HepG2 (cell line): Measurements from ENCODE around the gene SYNJ2. TPM values are rescaled to one million over a fixed set of nuclear protein-coding genes. Genes with fewer than 3 reads are reported as not detected.

Source experiments
- AHR ChIP-seq: IDR thresholded peaks from 2 replicates; pipeline ENCODE4 v1.6.1; 2018; ENCODE audit warnings: missing genetic modification reagents, missing compliant biosample characterization
- ARNTL ChIP-seq: sonication (generic); formaldehyde crosslinking; IDR thresholded peaks from 2 replicates; pipeline ENCODE4 v1.4.0; 2020; ENCODE audit warnings: mild to moderate bottlenecking, missing genetic modification reagents
- ASH2L ChIP-seq: fragments of 300-600, 200-600 bp; sonication (generic); IDR thresholded peaks from 2 replicates; pipeline ENCODE4 v1.7.0; 2017; ENCODE audit warnings: low read depth, mild to moderate bottlenecking, moderate library complexity, mixed read lengths, low read length; ENCODE audit not compliant: insufficient read length
- MAFK ChIP-seq, 2 experiments: IDR thresholded peaks in 1 of 2; conservative IDR thresholded peaks in 1 of 2; 2 replicates each; pipeline ENCODE4 v1.6.1; 2011; ENCODE audit warnings: improper control_type of control experiment in 2 of 2, low read length in 2 of 2
- SRF ChIP-seq: IDR thresholded peaks from 2 replicates; pipeline ENCODE4 v1.6.1; 2011; ENCODE audit warnings: mild to moderate bottlenecking, low read depth, low read length, moderate library complexity
- STAG1 ChIP-seq: sonication (generic); formaldehyde crosslinking; IDR thresholded peaks from 2 replicates; pipeline ENCODE4 v1.4.0; 2020; ENCODE audit warnings: missing genetic modification reagents
- ZEB1 ChIP-seq: IDR thresholded peaks from 2 replicates; pipeline ENCODE4 v1.6.1; 2012; ENCODE audit warnings: mild to moderate bottlenecking, low read depth, inconsistent platforms; ENCODE audit not compliant: insufficient replicate concordance
- ZNF207 ChIP-seq: fragments of 450-650 bp; IDR thresholded peaks from 2 replicates; pipeline ENCODE4 v1.6.1; 2016; ENCODE audit warnings: antibody characterized with exemption, borderline replicate concordance
- ZNF260 ChIP-seq: sonication (generic); formaldehyde crosslinking; IDR thresholded peaks from 2 replicates; pipeline ENCODE4 v1.4.0; 2020; ENCODE audit warnings: missing genetic modification reagents, low read depth, mild to moderate bottlenecking, borderline replicate concordance
- ZNF468 ChIP-seq: sonication (generic); formaldehyde crosslinking; IDR thresholded peaks from 2 replicates; pipeline ENCODE4 v1.8.0; 2022; ENCODE audit warnings: mild to moderate bottlenecking, moderate library complexity, missing genetic modification reagents
- ZNF580 ChIP-seq: IDR thresholded peaks from 2 replicates; pipeline ENCODE4 v1.6.1; 2016; ENCODE audit warnings: low read depth, borderline replicate concordance
- ZNF691 ChIP-seq: sonication (generic); formaldehyde crosslinking; IDR thresholded peaks from 2 replicates; pipeline ENCODE4 v1.4.0; 2020; ENCODE audit warnings: missing genetic modification reagents, low read depth, mild to moderate bottlenecking, borderline replicate concordance
- ZNF704 ChIP-seq: sonication (generic); formaldehyde crosslinking; IDR thresholded peaks from 2 replicates; pipeline ENCODE4 v1.8.1; 2023; ENCODE audit warnings: mild to moderate bottlenecking, inconsistent platforms, moderate library complexity, missing genetic modification reagents, borderline replicate concordance
- ZNF800 ChIP-seq: sonication (generic); formaldehyde crosslinking; IDR thresholded peaks from 2 replicates; pipeline ENCODE4 v1.4.0; 2020; ENCODE audit warnings: missing genetic modification reagents
- polyA plus RNA-seq, 8 experiments: library from polyadenylated mRNA; depleted of rRNA in 3 of 8; stranded (reverse) in 7 of 8; unstranded in 1 of 8; fragments of >200 nt; fragmentation: Illumina TruSeq in 4 of 8; extraction: Trizol in 4 of 8; gene quantifications; 2 replicates each; pipeline versions ENCODE4 v1.2.1 to v1.2.3, GENCODE V29; 2011 to 2016; ENCODE audit warnings: low read depth in 4 of 8, missing spikeins in 1 of 8, mixed read lengths in 1 of 8; ENCODE audit not compliant: insufficient read depth in 1 of 8
- total RNA-seq, 5 experiments: library from RNA; depleted of rRNA; stranded (reverse); fragments of >200 nt; fragmentation: Illumina TruSeq; extraction: Trizol; gene quantifications; 2 replicates each; pipeline ENCODE4 v1.2.3, GENCODE V29; 2016; ENCODE audit warnings: low read depth in 1 of 5
- TF ChIP-seq, protein P1 (sequence below): IDR thresholded peaks from 2 replicates; pipeline ENCODE4 v1.4.0; 2020; ENCODE audit warnings: mild to moderate bottlenecking, missing genetic modification reagents
- TF ChIP-seq, protein P2 (sequence below): sonication (generic); formaldehyde crosslinking; IDR thresholded peaks from 2 replicates; pipeline ENCODE4 v1.5.1; 2020; ENCODE audit warnings: missing genetic modification reagents, mild to moderate bottlenecking, borderline replicate concordance

The SYNJ2 gene
- total and polyA plus RNA-seq, 2 of the 13 experiments (the other 11 are each of a cell fraction or from before 2014, with no cell fraction given) = 39.1 to 57.6 TPM

DNA sequence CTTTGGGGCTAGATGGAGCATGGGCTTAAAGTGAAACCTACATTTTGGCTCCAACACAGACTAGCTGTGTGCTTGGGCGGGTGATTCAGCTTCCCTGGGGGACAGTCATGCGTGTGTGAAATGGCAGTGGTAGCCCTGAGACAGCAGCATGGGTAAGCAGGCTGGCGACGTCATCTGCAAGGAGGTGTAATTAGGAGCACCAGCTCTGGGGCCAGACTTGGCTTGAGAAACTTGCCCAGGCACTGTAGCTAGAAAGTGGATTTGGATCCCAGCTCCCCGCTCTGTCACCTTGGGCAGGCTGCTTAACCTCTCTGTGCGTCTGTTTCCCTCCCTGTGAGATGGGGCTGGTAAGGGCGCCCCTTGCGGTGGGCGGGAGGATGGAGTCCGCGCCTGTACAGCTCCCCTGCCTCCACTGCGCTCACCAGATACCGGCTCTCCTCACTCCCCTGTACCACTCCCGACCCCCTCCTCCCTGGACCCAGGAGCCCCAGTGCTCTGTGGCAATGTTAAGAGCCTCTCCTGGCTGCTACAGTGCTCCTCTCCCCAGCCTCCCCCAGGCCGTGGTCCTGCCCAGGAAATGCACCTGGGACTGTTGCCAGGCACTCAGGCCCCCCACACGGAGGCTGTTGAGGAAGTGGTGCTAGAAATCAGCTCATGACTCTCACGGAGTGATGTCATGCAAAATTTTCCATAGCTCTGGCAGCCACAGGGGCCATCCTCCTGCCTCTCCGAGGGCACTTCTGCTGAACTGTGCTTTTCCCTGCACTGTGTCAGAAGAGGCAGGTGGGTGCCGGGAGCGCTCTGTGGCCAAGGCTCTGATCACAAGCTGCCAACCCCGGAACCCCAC, 44.6 kb downstream of the SYNJ2 start (continued):
- TF ChIP-seq, protein P1, sequence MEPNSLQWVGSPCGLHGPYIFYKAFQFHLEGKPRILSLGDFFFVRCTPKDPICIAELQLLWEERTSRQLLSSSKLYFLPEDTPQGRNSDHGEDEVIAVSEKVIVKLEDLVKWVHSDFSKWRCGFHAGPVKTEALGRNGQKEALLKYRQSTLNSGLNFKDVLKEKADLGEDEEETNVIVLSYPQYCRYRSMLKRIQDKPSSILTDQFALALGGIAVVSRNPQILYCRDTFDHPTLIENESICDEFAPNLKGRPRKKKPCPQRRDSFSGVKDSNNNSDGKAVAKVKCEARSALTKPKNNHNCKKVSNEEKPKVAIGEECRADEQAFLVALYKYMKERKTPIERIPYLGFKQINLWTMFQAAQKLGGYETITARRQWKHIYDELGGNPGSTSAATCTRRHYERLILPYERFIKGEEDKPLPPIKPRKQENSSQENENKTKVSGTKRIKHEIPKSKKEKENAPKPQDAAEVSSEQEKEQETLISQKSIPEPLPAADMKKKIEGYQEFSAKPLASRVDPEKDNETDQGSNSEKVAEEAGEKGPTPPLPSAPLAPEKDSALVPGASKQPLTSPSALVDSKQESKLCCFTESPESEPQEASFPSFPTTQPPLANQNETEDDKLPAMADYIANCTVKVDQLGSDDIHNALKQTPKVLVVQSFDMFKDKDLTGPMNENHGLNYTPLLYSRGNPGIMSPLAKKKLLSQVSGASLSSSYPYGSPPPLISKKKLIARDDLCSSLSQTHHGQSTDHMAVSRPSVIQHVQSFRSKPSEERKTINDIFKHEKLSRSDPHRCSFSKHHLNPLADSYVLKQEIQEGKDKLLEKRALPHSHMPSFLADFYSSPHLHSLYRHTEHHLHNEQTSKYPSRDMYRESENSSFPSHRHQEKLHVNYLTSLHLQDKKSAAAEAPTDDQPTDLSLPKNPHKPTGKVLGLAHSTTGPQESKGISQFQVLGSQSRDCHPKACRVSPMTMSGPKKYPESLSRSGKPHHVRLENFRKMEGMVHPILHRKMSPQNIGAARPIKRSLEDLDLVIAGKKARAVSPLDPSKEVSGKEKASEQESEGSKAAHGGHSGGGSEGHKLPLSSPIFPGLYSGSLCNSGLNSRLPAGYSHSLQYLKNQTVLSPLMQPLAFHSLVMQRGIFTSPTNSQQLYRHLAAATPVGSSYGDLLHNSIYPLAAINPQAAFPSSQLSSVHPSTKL (CRISPR knock-in tag) = peak; percentile 64; the same call in 1 of the 2 replicates
- TF ChIP-seq ZNF691 (CRISPR knock-in tag) (peak; percentile 99), ZNF260 (CRISPR knock-in tag) (no peak), ZEB1 (no peak), AHR (CRISPR knock-in tag) (no peak), MAFK (conservative IDR thresholded peaks at IDR 0.05 in 1 of 2, IDR thresholded peaks at IDR 0.05 in 1 of 2; ENCODE audit: low read length in 2 of 2) (no peak), STAG1 (peak; percentile 25), ASH2L (no peak), ARNTL (0 out of 2 replicates have a peak, but pooled peaks have one; percentile 36), ZNF704 (CRISPR knock-in tag) (0 out of 2 replicates have a peak, but pooled peaks have one; percentile 57), ZNF800 (0 out of 2 replicates have a peak, but pooled peaks have one; percentile 33), ZNF207 (no peak), ZNF580 (CRISPR knock-in tag) (peak; percentile 45; the same call in 1 of the 2 replicates), ZNF468 (no peak), SRF (no peak)
- TF ChIP-seq, protein P2, sequence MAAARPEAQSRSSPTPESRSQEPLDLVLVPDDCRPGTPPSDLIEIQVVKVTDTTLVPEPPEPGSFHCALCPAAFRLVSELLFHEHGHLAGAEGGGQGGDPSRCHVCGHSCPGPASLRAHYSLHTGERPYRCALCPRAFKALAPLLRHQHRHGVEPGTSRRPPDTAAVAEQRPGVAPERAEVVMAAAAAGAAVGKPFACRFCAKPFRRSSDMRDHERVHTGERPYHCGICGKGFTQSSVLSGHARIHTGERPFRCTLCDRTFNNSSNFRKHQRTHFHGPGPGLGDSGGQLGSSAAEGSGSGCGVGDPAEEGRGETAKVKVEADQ (CRISPR knock-in tag) = no peak
